CD4-positive, alpha-beta T cell treated with Interferon alpha-2 for 1 hour (primary cell): ENCODE data around the gene MUC6.

ENCODE experiments used
- DNase-seq, 2 donors: peaks; one replicate each; pipeline ENCODE4 v3.0.0-alpha.2; 2020 to 2022

Gene MUC6

GRCh38 chr11:1071571-1072115 lies 35.1 kb upstream of the MUC6 start:
- DNase-seq, result no peak

- DNase-seq, result no peak
Observed at GRCh38 chr11:1070594-1071462, 34.3 kb upstream of the MUC6 start.

- no peak for DNase-seq
Observed at GRCh38 chr11:1069740-1070139, 33.2 kb upstream of the MUC6 start.

GRCh38 chr11:1067812-1068496 lies 31.4 kb upstream of the MUC6 start:
- no peak for DNase-seq

- DNase-seq, result no peak
Observed at GRCh38 chr11:1064167-1064566, 27.6 kb upstream of the MUC6 start.

GRCh38 chr11:1062075-1062820 lies 25.7 kb upstream of the MUC6 start:
- DNase-seq, result no peak

- no peak for DNase-seq
Observed at GRCh38 chr11:1060852-1061616, 24.5 kb upstream of the MUC6 start.

GRCh38 chr11:1060410-1060809 lies 23.9 kb upstream of the MUC6 start:
- DNase-seq, result no peak

GRCh38 chr11:1059759-1060158 lies 23.2 kb upstream of the MUC6 start:
- DNase-seq, result no peak

GRCh38 chr11:1057806-1058205 lies 21.3 kb upstream of the MUC6 start:
- no peak for DNase-seq

GRCh38 chr11:1055990-1056771 lies 19.7 kb upstream of the MUC6 start:
- no peak for DNase-seq

- no peak for DNase-seq
Observed at GRCh38 chr11:1055109-1055703, 18.7 kb upstream of the MUC6 start.

GRCh38 chr11:1054143-1055108 lies 17.9 kb upstream of the MUC6 start:
- no peak for DNase-seq

- no peak for DNase-seq
Observed at GRCh38 chr11:1053121-1053901, 16.8 kb upstream of the MUC6 start.

GRCh38 chr11:1052133-1053011 lies 15.9 kb upstream of the MUC6 start:
- no peak for DNase-seq

GRCh38 chr11:1051356-1052132 lies 15.0 kb upstream of the MUC6 start:
- no peak for DNase-seq
